Measurements from ENCODE around the gene TRPM3. TPM values are rescaled to one million over a fixed set of nuclear protein-coding genes. Genes with fewer than 3 reads are reported as not detected.

TRPM3 gene
- total RNA-seq, 3 donors from 2014 or later (not counting 1 experiment from before 2014, with no cell fraction given): not detected

GRCh38 chr9:70557661-70558369, 563.6 kb downstream of the TRPM3 start:
- WGBS (ENCODE audit: insufficient coverage): 75% methylated on average over 6 of the region's 6 CpGs
- TF ChIP-seq, protein P1, sequence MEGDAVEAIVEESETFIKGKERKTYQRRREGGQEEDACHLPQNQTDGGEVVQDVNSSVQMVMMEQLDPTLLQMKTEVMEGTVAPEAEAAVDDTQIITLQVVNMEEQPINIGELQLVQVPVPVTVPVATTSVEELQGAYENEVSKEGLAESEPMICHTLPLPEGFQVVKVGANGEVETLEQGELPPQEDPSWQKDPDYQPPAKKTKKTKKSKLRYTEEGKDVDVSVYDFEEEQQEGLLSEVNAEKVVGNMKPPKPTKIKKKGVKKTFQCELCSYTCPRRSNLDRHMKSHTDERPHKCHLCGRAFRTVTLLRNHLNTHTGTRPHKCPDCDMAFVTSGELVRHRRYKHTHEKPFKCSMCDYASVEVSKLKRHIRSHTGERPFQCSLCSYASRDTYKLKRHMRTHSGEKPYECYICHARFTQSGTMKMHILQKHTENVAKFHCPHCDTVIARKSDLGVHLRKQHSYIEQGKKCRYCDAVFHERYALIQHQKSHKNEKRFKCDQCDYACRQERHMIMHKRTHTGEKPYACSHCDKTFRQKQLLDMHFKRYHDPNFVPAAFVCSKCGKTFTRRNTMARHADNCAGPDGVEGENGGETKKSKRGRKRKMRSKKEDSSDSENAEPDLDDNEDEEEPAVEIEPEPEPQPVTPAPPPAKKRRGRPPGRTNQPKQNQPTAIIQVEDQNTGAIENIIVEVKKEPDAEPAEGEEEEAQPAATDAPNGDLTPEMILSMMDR (IDR thresholded peaks at IDR 0.05): no peak
- no peak for DNase-seq
- intact Hi-C loops (cut with micrococcal nuclease): no loop called here
- peak in 1 of 3 donors; percentile 27 for ATAC-seq
- Mint-ChIP-seq H3K4me1 (peaks cover under 1 to 2% of the 10 kb centered on the region in 2 donors), H3K4me3 (no peak overlapping the region), H3K27ac (no peak overlapping the region), H3K9me3 (no peaks in the 10 kb centered on the region), H3K27me3 (ENCODE audit: low read depth in 2 of 2) (peaks cover 0 to 3% of the 10 kb centered on the region in 2 donors), H3K36me3 (no peaks in the 10 kb centered on the region)
- Histone ChIP-seq H3K4me1 (ENCODE audit: control insufficient read depth, insufficient read depth, low read length) (peaks cover under 1% of the 10 kb centered on the region), H3K36me3 (ENCODE audit: control insufficient read depth, insufficient read depth, low read length) (no peaks in the 10 kb centered on the region), H3K27ac (ENCODE audit: low read length) (no peak overlapping the region), H3K4me3 (ENCODE audit: low read length) (no peak overlapping the region), H3K27me3 (ENCODE audit: control insufficient read depth, insufficient read depth, low read length) (no peaks in the 10 kb centered on the region), H3K9me3 (ENCODE audit: control insufficient read depth, insufficient read depth, low read length) (no peaks in the 10 kb centered on the region)

DNA sequence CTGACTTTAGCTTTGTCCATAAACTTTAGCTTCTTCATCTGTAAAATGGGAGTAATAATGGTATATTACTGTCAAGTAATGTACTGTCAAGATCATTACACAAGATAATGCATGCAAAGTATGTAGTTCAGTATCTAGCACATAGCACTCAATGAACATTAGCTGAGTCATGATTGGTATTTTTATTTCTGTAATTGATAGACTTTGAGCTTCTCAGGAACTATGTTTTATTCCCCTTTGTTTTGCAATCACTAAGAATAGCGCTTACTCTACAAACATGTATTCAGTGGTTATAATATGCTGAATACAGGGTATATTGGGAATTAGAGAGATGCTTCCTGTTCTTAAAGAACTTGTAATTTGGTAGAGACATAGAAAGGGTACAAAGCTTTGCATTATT, 564.6 kb downstream of the TRPM3 start:
- Mint-ChIP-seq H3K27ac (no peak overlapping the region), H3K36me3 (no peaks in the 10 kb centered on the region), H3K4me3 (no peak overlapping the region), H3K4me1 (no peaks in the 10 kb centered on the region), H3K27me3 (ENCODE audit: low read depth in 2 of 2) (peaks cover 0 to 3% of the 10 kb centered on the region in 2 donors), H3K9me3 (no peaks in the 10 kb centered on the region)
- no peak overlapping the region for H3K27ac ChIP-seq (ENCODE audit: low read length)
- no peaks in the 10 kb centered on the region for H3K4me1 ChIP-seq (ENCODE audit: control insufficient read depth, insufficient read depth, low read length)
- intact Hi-C loops (cut with micrococcal nuclease): no loop called here
- no CpG with 5 or more reads among the region's 1 CpG for WGBS (ENCODE audit: insufficient coverage)
- H3K36me3 ChIP-seq (ENCODE audit: control insufficient read depth, insufficient read depth, low read length): no peaks in the 10 kb centered on the region
- no peaks in the 10 kb centered on the region for H3K27me3 ChIP-seq (ENCODE audit: control insufficient read depth, insufficient read depth, low read length)
- H3K4me3 ChIP-seq (ENCODE audit: low read length): no peak overlapping the region
- TF ChIP-seq, protein P1 (IDR thresholded peaks at IDR 0.05): no peak
- ATAC-seq (no peak), DNase-seq (no peak)
- no peaks in the 10 kb centered on the region for H3K9me3 ChIP-seq (ENCODE audit: control insufficient read depth, insufficient read depth, low read length)

DNA sequence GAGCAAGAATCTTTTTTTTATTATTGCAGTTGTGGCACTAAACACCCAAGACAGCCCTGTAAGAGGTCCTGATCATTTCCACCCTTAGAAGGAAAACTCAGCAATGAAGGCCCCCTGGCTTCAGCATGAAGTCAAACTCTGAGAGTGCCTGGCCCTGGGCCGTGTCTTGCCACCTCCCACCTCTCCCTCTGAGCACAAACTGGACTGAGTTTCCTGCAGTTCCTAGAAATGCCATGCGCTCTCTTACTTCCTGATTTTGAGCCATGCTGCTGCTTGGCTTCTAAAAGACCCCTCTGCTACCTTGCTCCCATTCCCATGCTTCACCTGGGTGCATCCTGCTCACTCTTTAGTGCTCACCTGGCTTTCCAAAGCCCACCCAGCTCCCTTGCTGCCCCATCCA, 566.5 kb downstream of the TRPM3 start:
- H3K36me3 Mint-ChIP-seq: no peaks in the 10 kb centered on the region
- Histone ChIP-seq H3K36me3 (ENCODE audit: control insufficient read depth, insufficient read depth, low read length) (no peaks in the 10 kb centered on the region), H3K27me3 (ENCODE audit: control insufficient read depth, insufficient read depth, low read length) (no peaks in the 10 kb centered on the region), H3K9me3 (ENCODE audit: control insufficient read depth, insufficient read depth, low read length) (no peaks in the 10 kb centered on the region), H3K27ac (ENCODE audit: low read length) (no peak overlapping the region), H3K4me1 (ENCODE audit: control insufficient read depth, insufficient read depth, low read length) (no peaks in the 10 kb centered on the region), H3K4me3 (ENCODE audit: low read length) (no peak overlapping the region)
- TF ChIP-seq, protein P1 (IDR thresholded peaks at IDR 0.05): no peak
- H3K27ac Mint-ChIP-seq: no peak overlapping the region
- no peaks in the 10 kb centered on the region for H3K9me3 Mint-ChIP-seq
- WGBS (ENCODE audit: insufficient coverage): 60% methylated on average over 2 of the region's 2 CpGs
- no peak overlapping the region for H3K4me3 Mint-ChIP-seq
- DNase-seq (no peak), ATAC-seq (no peak)
- intact Hi-C loops (cut with micrococcal nuclease): no loop called here
- H3K27me3 Mint-ChIP-seq (ENCODE audit: low read depth in 2 of 2): peaks cover 0 to 3% of the 10 kb centered on the region in 2 donors
- H3K4me1 Mint-ChIP-seq: no peaks in the 10 kb centered on the region
